ENCODE data around the gene POU2F2. TPM values are rescaled to one million over a fixed set of nuclear protein-coding genes. Genes with fewer than 3 reads are reported as not detected.

Gene POU2F2
- total and polyA plus RNA-seq, 10 of the 15 experiments (the other 5 are each of a cell fraction or from before 2014, with no cell fraction given) = 4.4 to 62.4 (median 37.9) TPM

DNA sequence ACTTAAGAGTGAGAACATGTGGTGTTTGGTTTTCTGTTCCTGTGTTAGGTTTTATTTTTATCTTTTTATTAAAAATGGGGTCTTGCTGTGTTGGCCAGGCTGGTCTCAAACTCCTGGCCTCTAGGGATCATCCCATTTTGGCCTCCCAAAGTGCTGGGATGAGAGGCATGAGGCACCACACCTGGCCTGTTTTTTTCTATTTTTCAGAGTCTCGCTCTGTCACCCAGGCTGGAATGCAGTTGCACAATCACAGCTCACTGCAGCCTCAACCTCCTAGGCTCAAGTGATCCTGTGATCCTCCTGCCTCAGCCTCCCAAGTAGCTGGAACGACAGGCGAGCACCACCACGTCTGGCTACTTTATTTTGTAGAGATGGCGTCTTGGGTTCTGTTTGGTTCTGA, 48.7 kb downstream of the POU2F2 start:
- Histone ChIP-seq H3K4me2 (ENCODE audit: control insufficient read depth, insufficient read depth) (no peak overlapping the region), H3K79me2 (ENCODE audit: control insufficient read depth, insufficient read depth, low read length) (peaks cover 1% of the 10 kb centered on the region), H3K4me1 (ENCODE audit: control insufficient read depth, insufficient read depth, low read length) (peaks cover 8% of the 10 kb centered on the region), H4K20me1 (ENCODE audit: control insufficient read depth, insufficient read depth) (no peaks in the 10 kb centered on the region), H3K36me3 (ENCODE audit: control insufficient read depth in 2 of 2, insufficient read depth in 2 of 2, low read length in 1 of 2) (peaks cover 17 to 28% of the 10 kb centered on the region in 2 experiments; a peak in 3 of 4 replicates), H3K27ac (ENCODE audit: control insufficient read depth, insufficient read depth) (no peak overlapping the region), H3K9me3 (replicated peaks; ENCODE audit: control insufficient read depth, insufficient read depth, low read length) (no peaks in the 10 kb centered on the region), H3K27me3 (replicated peaks in 1 of 2; ENCODE audit: control insufficient read depth in 2 of 2, insufficient read depth in 2 of 2, low read length in 1 of 2) (no peaks in the 10 kb centered on the region), H3K4me3 (no peak overlapping the region), H3K9ac (ENCODE audit: control insufficient read depth, insufficient read depth, low read length) (no peak overlapping the region), H2AFZ (ENCODE audit: control insufficient read depth, low read depth, low read length) (no peak overlapping the region)
- 87% methylated on average over 5 of the region's 5 CpGs for WGBS (ENCODE audit: insufficient coverage, insufficient replicate concordance, low lambda C conversion rate, missing lambda C conversion rate)
- intact Hi-C loops (cut with micrococcal nuclease; ENCODE audit: unreplicated experiment) = no loop called here
- in situ Hi-C loops (cut with MboI) = no loop called here
- CTCF ChIA-PET = no interaction called here
- no peak for TF ChIP-seq ATF3 (IDR thresholded peaks at IDR 0.05; ENCODE audit: borderline replicate concordance, extremely low read depth, low read depth, low read length)
- no peak for TF ChIP-seq GABPA (IDR thresholded peaks at IDR 0.05; ENCODE audit: low read depth)
- TF ChIP-seq SKIL (IDR thresholded peaks at IDR 0.05; ENCODE audit: low read depth, poor library complexity, severe bottlenecking) = no peak
- no peak for TF ChIP-seq ETV6 (conservative IDR thresholded peaks at IDR 0.05 in 1 of 2, IDR thresholded peaks at IDR 0.05 in 1 of 2; ENCODE audit: borderline replicate concordance in 1 of 2, low read depth in 1 of 2)
- TF ChIP-seq ZNF687 (IDR thresholded peaks at IDR 0.05) = no peak
- no peak for TF ChIP-seq ASH2L (IDR thresholded peaks at IDR 0.05; ENCODE audit: borderline replicate concordance, low read depth)
- no peak for TF ChIP-seq POU2F2 (IDR thresholded peaks at IDR 0.05; ENCODE audit: borderline replicate concordance, low read depth, low read length)
- TF ChIP-seq POLR2AphosphoS2 (IDR thresholded peaks at IDR 0.05; ENCODE audit: low read depth, low read length) = no peak
- TF ChIP-seq MYC (IDR thresholded peaks at IDR 0.05; ENCODE audit: insufficient read depth, insufficient read length, insufficient replicate concordance, low read length, severe bottlenecking) = no peak
- no peak for TF ChIP-seq MYB (IDR thresholded peaks at IDR 0.05; ENCODE audit: borderline replicate concordance, low read depth, low read length)
- TF ChIP-seq ZZZ3 (IDR thresholded peaks at IDR 0.05; ENCODE audit: control insufficient read depth, insufficient read length, low read depth) = no peak
- no peak for TF ChIP-seq ZNF274 (IDR thresholded peaks at IDR 0.05; ENCODE audit: insufficient read depth, insufficient read length)
- TF ChIP-seq SP1 (IDR thresholded peaks at IDR 0.05; ENCODE audit: low read depth, low read length) = no peak
- no TSS peak for BruUV-seq (replicated peaks)
- ATAC-seq (no peak), DNase-seq (ENCODE audit: low read depth, low spot score) (no peak), FAIRE-seq (no peak)
- RAD21 ChIA-PET (ENCODE audit: unreplicated experiment) = no interaction called here
- POLR2A ChIA-PET = no interaction called here
- SMC1A ChIA-PET (ENCODE audit: uncharacterized antibody, unreplicated experiment) = no interaction called here

Data from GM12878 (cell line).